Vagina (tissue), 2 donors: Measurements from ENCODE around the gene TOR2A.

Experiments
- POLR2AphosphoS5 ChIP-seq, 2 donors: sonication (generic); formaldehyde crosslinking; IDR thresholded peaks; one replicate each; pipeline ENCODE4 v1.9.0; 2017; ENCODE audit warnings: antibody characterized with exemption in 2 of 2, mild to moderate bottlenecking in 2 of 2, low read depth in 1 of 2; ENCODE audit not compliant: insufficient read depth in 1 of 2
- TF ChIP-seq, protein P1 (sequence below), 3 experiments: fragments of 450-650 bp in 2 of 3; fragments of 200-600 bp in 1 of 3; sonication (generic) in 1 of 3; IDR thresholded peaks; one replicate each; pipeline ENCODE4 v1.5.1; 2017 to 2019; ENCODE audit warnings: antibody characterized with exemption in 3 of 3, mild to moderate bottlenecking in 2 of 3, moderate library complexity in 2 of 3

DNA sequence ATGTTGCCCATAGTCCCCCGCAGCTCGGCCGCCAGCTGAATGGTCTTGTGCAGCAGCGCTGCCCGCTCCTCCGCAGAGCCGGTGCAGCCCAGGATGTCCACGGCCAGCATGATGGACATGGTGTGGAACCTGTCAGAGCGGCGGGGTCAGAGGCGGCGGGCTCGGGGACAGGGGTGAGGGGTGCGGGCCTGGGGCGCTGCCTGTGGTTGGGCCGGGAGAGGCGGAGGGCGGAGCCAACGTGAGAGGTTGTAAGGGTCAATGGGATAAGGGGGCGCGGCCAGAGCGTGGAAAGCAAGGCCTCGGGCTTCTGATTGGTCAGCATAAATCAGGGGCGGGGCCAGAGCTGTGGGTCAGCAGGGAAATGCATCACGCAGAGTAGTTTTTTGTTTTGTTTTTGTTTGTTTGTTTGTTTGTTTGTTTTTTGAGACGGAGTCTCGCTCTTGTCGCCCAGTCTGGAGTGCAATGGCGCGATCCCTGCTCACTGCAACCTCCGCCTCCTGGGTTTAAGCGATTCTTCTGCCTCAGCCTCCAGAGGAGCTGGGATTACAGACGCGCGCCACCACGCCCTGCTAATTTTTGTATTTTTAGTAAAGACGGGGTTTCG is 6.8 kb upstream of the TOR2A start:
- TF ChIP-seq, protein P1, sequence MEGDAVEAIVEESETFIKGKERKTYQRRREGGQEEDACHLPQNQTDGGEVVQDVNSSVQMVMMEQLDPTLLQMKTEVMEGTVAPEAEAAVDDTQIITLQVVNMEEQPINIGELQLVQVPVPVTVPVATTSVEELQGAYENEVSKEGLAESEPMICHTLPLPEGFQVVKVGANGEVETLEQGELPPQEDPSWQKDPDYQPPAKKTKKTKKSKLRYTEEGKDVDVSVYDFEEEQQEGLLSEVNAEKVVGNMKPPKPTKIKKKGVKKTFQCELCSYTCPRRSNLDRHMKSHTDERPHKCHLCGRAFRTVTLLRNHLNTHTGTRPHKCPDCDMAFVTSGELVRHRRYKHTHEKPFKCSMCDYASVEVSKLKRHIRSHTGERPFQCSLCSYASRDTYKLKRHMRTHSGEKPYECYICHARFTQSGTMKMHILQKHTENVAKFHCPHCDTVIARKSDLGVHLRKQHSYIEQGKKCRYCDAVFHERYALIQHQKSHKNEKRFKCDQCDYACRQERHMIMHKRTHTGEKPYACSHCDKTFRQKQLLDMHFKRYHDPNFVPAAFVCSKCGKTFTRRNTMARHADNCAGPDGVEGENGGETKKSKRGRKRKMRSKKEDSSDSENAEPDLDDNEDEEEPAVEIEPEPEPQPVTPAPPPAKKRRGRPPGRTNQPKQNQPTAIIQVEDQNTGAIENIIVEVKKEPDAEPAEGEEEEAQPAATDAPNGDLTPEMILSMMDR (IDR thresholded peaks at IDR 0.05): no peak
- no peak for TF ChIP-seq POLR2AphosphoS5 (IDR thresholded peaks at IDR 0.05; ENCODE audit: insufficient read depth in 1 of 2, low read depth in 1 of 2)
